ENCODE data around the gene HDHD5. TPM values are rescaled to one million over a fixed set of nuclear protein-coding genes. Genes with fewer than 3 reads are reported as not detected.

Gene HDHD5
- total RNA-seq, 1 experiment from 2014 or later: 68.4 TPM

DNA sequence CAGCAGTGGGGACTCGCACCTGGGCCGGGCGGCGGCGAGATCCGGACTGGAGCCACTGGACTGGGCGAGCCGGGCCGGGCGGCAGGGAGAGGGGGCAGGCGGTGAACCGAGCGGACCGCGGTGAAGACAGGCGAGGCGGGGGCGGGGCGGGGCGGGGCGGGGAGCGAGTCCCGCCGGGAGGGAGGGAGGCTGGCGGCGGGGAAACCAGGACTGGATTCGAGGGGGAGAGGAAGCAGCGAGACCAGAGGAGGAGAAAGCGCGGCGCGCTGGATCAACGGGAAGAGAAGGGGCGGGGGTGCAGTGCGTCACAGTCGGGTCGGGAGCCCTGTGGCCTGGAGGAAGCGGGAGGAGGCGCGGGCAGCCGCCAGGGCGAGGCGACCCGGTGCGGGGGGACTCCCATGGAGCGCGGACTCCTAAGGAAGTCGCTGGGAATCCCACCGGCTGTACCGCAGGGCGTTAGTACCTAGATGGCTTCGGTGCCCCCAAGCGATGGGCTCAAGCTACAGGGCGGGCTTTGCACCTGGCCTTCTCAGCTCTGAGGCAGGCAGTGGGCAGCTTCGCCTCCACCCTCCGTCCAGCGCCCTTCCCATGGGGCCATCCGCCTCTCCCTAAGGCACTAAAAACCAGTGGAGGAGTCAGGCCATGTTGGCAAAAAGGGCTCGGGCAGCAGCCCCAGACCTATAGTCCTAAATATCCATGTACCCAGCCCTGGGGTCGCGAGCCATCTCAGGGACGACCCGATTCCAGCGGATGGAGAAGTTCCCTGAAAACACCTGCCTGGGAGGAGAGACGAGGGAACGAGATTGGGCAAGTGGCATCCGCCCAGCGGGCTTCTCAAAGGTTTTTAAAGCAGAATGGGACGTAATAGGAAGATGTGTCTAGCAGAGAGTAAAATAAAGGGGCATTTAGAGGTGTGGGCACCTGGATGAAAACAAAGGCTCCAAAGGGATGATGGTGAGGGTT is 37.6 kb downstream of the HDHD5 start, which contains the start of gene TMEM121B:
TMEM121B (minus strand) TSS at position 128 of the 963 bp plus-strand sequence. CDS start 233 bp downstream, outside the sequence.
- peak within 1 kb of the TSS; percentile 81 for H3K14ac ChIP-seq (ENCODE audit: insufficient read depth, low read length)
- H3K79me1 ChIP-seq (ENCODE audit: insufficient read depth, low read depth, low read length, poor library complexity, severe bottlenecking): no peaks in the 10 kb centered on the region
- no peaks in the 10 kb centered on the region for H3K27me3 ChIP-seq (ENCODE audit: insufficient read depth, low read length)
- H3T11ph ChIP-seq (ENCODE audit: low read length): no peak within 1 kb of the TSS
- H4K20me1 ChIP-seq (ENCODE audit: control insufficient read depth, insufficient read depth, insufficient read length): no peaks in the 10 kb centered on the region
- DNase-seq: peak; percentile 95
- H3K4me3 Mint-ChIP-seq: peak within 1 kb of the TSS; percentile 73 to 87
- H4K8ac ChIP-seq (replicated peaks; ENCODE audit: insufficient read length, low read depth, low read length): no peak within 1 kb of the TSS
- H3K9ac ChIP-seq (ENCODE audit: extremely low read depth, insufficient read length, low read length): peak within 1 kb of the TSS; percentile 14
- TF ChIP-seq, protein P1, sequence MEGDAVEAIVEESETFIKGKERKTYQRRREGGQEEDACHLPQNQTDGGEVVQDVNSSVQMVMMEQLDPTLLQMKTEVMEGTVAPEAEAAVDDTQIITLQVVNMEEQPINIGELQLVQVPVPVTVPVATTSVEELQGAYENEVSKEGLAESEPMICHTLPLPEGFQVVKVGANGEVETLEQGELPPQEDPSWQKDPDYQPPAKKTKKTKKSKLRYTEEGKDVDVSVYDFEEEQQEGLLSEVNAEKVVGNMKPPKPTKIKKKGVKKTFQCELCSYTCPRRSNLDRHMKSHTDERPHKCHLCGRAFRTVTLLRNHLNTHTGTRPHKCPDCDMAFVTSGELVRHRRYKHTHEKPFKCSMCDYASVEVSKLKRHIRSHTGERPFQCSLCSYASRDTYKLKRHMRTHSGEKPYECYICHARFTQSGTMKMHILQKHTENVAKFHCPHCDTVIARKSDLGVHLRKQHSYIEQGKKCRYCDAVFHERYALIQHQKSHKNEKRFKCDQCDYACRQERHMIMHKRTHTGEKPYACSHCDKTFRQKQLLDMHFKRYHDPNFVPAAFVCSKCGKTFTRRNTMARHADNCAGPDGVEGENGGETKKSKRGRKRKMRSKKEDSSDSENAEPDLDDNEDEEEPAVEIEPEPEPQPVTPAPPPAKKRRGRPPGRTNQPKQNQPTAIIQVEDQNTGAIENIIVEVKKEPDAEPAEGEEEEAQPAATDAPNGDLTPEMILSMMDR (conservative IDR thresholded peaks at IDR 0.05): no peak
- no peak within 1 kb of the TSS for H3K56ac ChIP-seq (ENCODE audit: insufficient read length, low read depth, low read length)
- peak within 1 kb of the TSS; percentile 45 for H3K4me2 ChIP-seq (ENCODE audit: insufficient read depth, insufficient read length, low read length)
- peak within 1 kb of the TSS in 1 of 3 experiments; percentile 10; a peak in 1 of 7 replicates for H3K27ac Mint-ChIP-seq
- peaks cover 29 to 33% of the 10 kb centered on the region in 2 experiments for H3K4me1 Mint-ChIP-seq
- no peak within 1 kb of the TSS for H4K5ac ChIP-seq (ENCODE audit: insufficient read length, low read depth, low read length)
- no peak within 1 kb of the TSS for H2BK15ac ChIP-seq (ENCODE audit: low read depth, low read length)
- H3K23me2 ChIP-seq (ENCODE audit: insufficient read length, low read depth, low read length, poor library complexity, severe bottlenecking): peaks cover 6% of the 10 kb centered on the region
- H2AK5ac ChIP-seq (ENCODE audit: insufficient read length, low read length): no peak within 1 kb of the TSS
- H3K4me1 ChIP-seq (ENCODE audit: insufficient read depth, low read length): no peaks in the 10 kb centered on the region; the same call in 1 of the 2 replicates
- peak within 1 kb of the TSS; percentile 80 for H3K18ac ChIP-seq (ENCODE audit: insufficient read length, low read depth, low read length)
- no peaks in the 10 kb centered on the region for H3K9me3 ChIP-seq (ENCODE audit: control insufficient read depth, low read depth, low read length)
- peaks cover 7% of the 10 kb centered on the region for H3K27me3 Mint-ChIP-seq (ENCODE audit: low read depth)
- H3K36me3 Mint-ChIP-seq (ENCODE audit: insufficient read depth in 1 of 3, low read depth in 3 of 3): peaks cover 0 to 4% (median 0%) of the 10 kb centered on the region in 3 experiments; a peak in 2 of 7 replicates
- no peak within 1 kb of the TSS for H2BK120ac ChIP-seq (ENCODE audit: low read depth, low read length, poor library complexity, severe bottlenecking)
- H2BK12ac ChIP-seq (ENCODE audit: insufficient read length, low read depth, low read length): no peak within 1 kb of the TSS
- no peaks in the 10 kb centered on the region for H3K79me2 ChIP-seq (ENCODE audit: insufficient read depth, low read length)
- no peaks in the 10 kb centered on the region for H3K9me3 Mint-ChIP-seq
- no peak within 1 kb of the TSS for H2BK20ac ChIP-seq (ENCODE audit: low read depth, low read length, poor library complexity, severe bottlenecking)
- no CpG with 5 or more reads among the region's 69 CpGs for WGBS (ENCODE audit: extremely low coverage, insufficient read length, low lambda C conversion rate)
- no peak within 1 kb of the TSS for H3K27ac ChIP-seq (ENCODE audit: insufficient read length, low read depth, low read length)
- H3K23ac ChIP-seq (ENCODE audit: insufficient read length, low read depth, low read length): no peak within 1 kb of the TSS
- no peak within 1 kb of the TSS for H3K4ac ChIP-seq (ENCODE audit: low read depth, low read length)
- H2BK5ac ChIP-seq (ENCODE audit: insufficient read length, low read length): no peak within 1 kb of the TSS
- no peak within 1 kb of the TSS for H2AFZ ChIP-seq (ENCODE audit: low read length)
- H4K91ac ChIP-seq (ENCODE audit: insufficient read length, low read depth, low read length): no peak within 1 kb of the TSS
